ENCODE results near the gene NUFIP1. TPM values are rescaled to one million over a fixed set of nuclear protein-coding genes. Genes with fewer than 3 reads are reported as not detected.

NUFIP1 gene
- polyA plus RNA-seq, 1 donor (not counting 4 experiments of a cell fraction or from before 2014, with no cell fraction given), result 3.3 TPM

- Histone ChIP-seq H3K4me2 (ENCODE audit: control insufficient read depth, extremely low read depth, insufficient read depth, low read depth, low read length) (no peak overlapping the region), H3K4me1 (ENCODE audit: control insufficient read depth, extremely low read depth, insufficient read depth, low read length) (peaks cover 29% of the 10 kb centered on the region), H3K27me3 (ENCODE audit: control insufficient read depth, extremely low read depth, insufficient read depth, low read length) (no peaks in the 10 kb centered on the region), H4K20me1 (ENCODE audit: control insufficient read depth, extremely low read depth, insufficient read depth, low read length) (no peaks in the 10 kb centered on the region), H3K9ac (ENCODE audit: control insufficient read depth, extremely low read depth, insufficient read depth, low read length) (no peak overlapping the region), H3K27ac (ENCODE audit: control insufficient read depth, insufficient read depth, low read length) (no peak overlapping the region), H3K79me2 (ENCODE audit: control insufficient read depth, insufficient read depth, low read length) (no peaks in the 10 kb centered on the region), H3K9me1 (ENCODE audit: control insufficient read depth, extremely low read depth, insufficient read depth, low read length) (no peaks in the 10 kb centered on the region), H3K4me3 (ENCODE audit: control insufficient read depth in 2 of 3, extremely low read depth in 1 of 3, insufficient read depth in 2 of 3, low read depth in 1 of 3, low read length in 3 of 3) (no peak overlapping the region), H3K36me3 (ENCODE audit: control insufficient read depth in 2 of 2, extremely low read depth in 1 of 2, insufficient read depth in 2 of 2, low read length in 2 of 2) (no peaks in the 10 kb centered on the region), H2AFZ (ENCODE audit: control insufficient read depth, low read length) (no peak overlapping the region), H3K9me3 (ENCODE audit: control insufficient read depth, low read depth, low read length) (no peaks in the 10 kb centered on the region)
- DNase-seq (ENCODE audit: low read depth, low spot score) (no peak), FAIRE-seq (no peak)
- TF ChIP-seq EZH2 (IDR thresholded peaks at IDR 0.05; ENCODE audit: low read length), result no peak
- no peak for TF ChIP-seq CTCF (optimal IDR thresholded peaks at IDR 0.05 in 1 of 3, IDR thresholded peaks at IDR 0.05 in 1 of 3, conservative IDR thresholded peaks at IDR 0.05 in 1 of 3; ENCODE audit: extremely low read depth in 1 of 3, insufficient read depth in 2 of 3, low read length in 3 of 3)
- dilution Hi-C loops (cut with MboI; ENCODE audit: extremely low pct_ligation_motif_present, low sequenced_read_pairs), result no loop called here
These were observed 69.3 kb downstream of the NUFIP1 start for GRCh38 chr13:44920013-44920412.

- Histone ChIP-seq H2AFZ (ENCODE audit: control insufficient read depth, low read length) (peak overlapping the region; percentile 96), H3K4me3 (ENCODE audit: control insufficient read depth in 2 of 3, extremely low read depth in 1 of 3, insufficient read depth in 2 of 3, low read depth in 1 of 3, low read length in 3 of 3) (peak overlapping the region in 1 of 3 experiments; percentile 87)
- dilution Hi-C loops (cut with MboI; ENCODE audit: extremely low pct_ligation_motif_present, low sequenced_read_pairs), result no loop called here
These were observed 70.0 kb downstream of the NUFIP1 start for GRCh38 chr13:44919104-44919804.

More at GRCh38 chr13:44919104-44919804, 70.0 kb downstream of the NUFIP1 start:
- H3K27me3 ChIP-seq (ENCODE audit: control insufficient read depth, extremely low read depth, insufficient read depth, low read length), result no peaks in the 10 kb centered on the region
- H3K9ac ChIP-seq (ENCODE audit: control insufficient read depth, extremely low read depth, insufficient read depth, low read length), result peak overlapping the region; percentile 83
- no peak for TF ChIP-seq EZH2 (IDR thresholded peaks at IDR 0.05; ENCODE audit: low read length)
- TF ChIP-seq CTCF (optimal IDR thresholded peaks at IDR 0.05 in 1 of 3, IDR thresholded peaks at IDR 0.05 in 1 of 3, conservative IDR thresholded peaks at IDR 0.05 in 1 of 3; ENCODE audit: extremely low read depth in 1 of 3, insufficient read depth in 2 of 3, low read length in 3 of 3), result no peak
- peak overlapping the region; percentile 74 for H3K4me2 ChIP-seq (ENCODE audit: control insufficient read depth, extremely low read depth, insufficient read depth, low read depth, low read length)
- no peaks in the 10 kb centered on the region for H3K9me1 ChIP-seq (ENCODE audit: control insufficient read depth, extremely low read depth, insufficient read depth, low read length)
- DNase-seq (ENCODE audit: low read depth, low spot score) (no peak), FAIRE-seq (no peak)
- H3K79me2 ChIP-seq (ENCODE audit: control insufficient read depth, insufficient read depth, low read length), result no peaks in the 10 kb centered on the region
- peak overlapping the region; percentile 90 for H3K27ac ChIP-seq (ENCODE audit: control insufficient read depth, insufficient read depth, low read length)
- H4K20me1 ChIP-seq (ENCODE audit: control insufficient read depth, extremely low read depth, insufficient read depth, low read length), result no peaks in the 10 kb centered on the region
- H3K9me3 ChIP-seq (ENCODE audit: control insufficient read depth, low read depth, low read length), result no peaks in the 10 kb centered on the region
- no peaks in the 10 kb centered on the region for H3K36me3 ChIP-seq (ENCODE audit: control insufficient read depth in 2 of 2, extremely low read depth in 1 of 2, insufficient read depth in 2 of 2, low read length in 2 of 2)
- peaks cover 29% of the 10 kb centered on the region for H3K4me1 ChIP-seq (ENCODE audit: control insufficient read depth, extremely low read depth, insufficient read depth, low read length)
